Measurements from ENCODE around the gene ADAMTSL2.
"Not testable (repeated sequence)": the region's sequence is repeated elsewhere in the genome, so short reads cannot be mapped to it uniquely, and the experiment has no call there.

Gene ADAMTSL2

DNA sequence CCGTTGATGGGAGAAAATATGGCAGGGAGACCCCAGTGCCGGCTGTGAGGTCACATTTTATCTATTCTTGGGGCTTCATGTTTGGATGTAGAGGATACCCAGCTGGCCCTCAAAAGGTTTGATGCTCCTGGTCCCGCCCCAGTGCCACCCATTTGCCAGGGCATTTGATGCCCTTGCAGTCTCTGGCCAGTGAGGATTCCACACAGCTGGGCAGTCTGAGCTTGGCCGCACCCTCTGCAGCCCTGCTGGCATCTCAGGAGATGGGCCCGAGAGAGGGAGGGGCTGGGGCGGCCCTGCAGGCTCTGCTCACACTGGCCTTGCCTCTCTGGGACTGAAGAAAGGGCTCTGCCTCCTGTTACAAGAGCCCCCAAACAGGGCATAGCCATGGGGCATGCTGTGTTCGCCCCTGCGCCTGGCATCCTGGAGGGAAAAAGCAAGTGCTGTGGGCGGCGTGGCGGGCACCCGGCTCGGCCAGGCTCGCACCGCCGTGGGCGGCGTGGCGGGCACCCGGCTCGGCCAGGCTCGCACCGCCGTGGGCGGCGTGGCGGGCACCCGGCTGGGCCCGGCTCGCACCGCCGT is 27.6 kb downstream of the ADAMTSL2 start:
- TF ChIP-seq PPARA (CRISPR knock-in tag; IDR thresholded peaks at IDR 0.05; ENCODE audit: borderline replicate concordance) (no peak), TOX (CRISPR knock-in tag; IDR thresholded peaks at IDR 0.05; ENCODE audit: borderline replicate concordance) (no peak), RARB (CRISPR knock-in tag; IDR thresholded peaks at IDR 0.05) (no peak), ZNF565 (CRISPR knock-in tag; conservative IDR thresholded peaks at IDR 0.05; ENCODE audit: low read depth) (no peak), OSR1 (CRISPR knock-in tag; IDR thresholded peaks at IDR 0.05) (no peak), BACH2 (CRISPR knock-in tag; IDR thresholded peaks at IDR 0.05; ENCODE audit: borderline replicate concordance) (no peak)
- TF ChIP-seq, protein P1, sequence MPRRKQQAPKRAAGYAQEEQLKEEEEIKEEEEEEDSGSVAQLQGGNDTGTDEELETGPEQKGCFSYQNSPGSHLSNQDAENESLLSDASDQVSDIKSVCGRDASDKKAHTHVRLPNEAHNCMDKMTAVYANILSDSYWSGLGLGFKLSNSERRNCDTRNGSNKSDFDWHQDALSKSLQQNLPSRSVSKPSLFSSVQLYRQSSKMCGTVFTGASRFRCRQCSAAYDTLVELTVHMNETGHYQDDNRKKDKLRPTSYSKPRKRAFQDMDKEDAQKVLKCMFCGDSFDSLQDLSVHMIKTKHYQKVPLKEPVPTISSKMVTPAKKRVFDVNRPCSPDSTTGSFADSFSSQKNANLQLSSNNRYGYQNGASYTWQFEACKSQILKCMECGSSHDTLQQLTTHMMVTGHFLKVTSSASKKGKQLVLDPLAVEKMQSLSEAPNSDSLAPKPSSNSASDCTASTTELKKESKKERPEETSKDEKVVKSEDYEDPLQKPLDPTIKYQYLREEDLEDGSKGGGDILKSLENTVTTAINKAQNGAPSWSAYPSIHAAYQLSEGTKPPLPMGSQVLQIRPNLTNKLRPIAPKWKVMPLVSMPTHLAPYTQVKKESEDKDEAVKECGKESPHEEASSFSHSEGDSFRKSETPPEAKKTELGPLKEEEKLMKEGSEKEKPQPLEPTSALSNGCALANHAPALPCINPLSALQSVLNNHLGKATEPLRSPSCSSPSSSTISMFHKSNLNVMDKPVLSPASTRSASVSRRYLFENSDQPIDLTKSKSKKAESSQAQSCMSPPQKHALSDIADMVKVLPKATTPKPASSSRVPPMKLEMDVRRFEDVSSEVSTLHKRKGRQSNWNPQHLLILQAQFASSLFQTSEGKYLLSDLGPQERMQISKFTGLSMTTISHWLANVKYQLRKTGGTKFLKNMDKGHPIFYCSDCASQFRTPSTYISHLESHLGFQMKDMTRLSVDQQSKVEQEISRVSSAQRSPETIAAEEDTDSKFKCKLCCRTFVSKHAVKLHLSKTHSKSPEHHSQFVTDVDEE (CRISPR knock-in tag; IDR thresholded peaks at IDR 0.05): no peak
- TF ChIP-seq, protein P2, sequence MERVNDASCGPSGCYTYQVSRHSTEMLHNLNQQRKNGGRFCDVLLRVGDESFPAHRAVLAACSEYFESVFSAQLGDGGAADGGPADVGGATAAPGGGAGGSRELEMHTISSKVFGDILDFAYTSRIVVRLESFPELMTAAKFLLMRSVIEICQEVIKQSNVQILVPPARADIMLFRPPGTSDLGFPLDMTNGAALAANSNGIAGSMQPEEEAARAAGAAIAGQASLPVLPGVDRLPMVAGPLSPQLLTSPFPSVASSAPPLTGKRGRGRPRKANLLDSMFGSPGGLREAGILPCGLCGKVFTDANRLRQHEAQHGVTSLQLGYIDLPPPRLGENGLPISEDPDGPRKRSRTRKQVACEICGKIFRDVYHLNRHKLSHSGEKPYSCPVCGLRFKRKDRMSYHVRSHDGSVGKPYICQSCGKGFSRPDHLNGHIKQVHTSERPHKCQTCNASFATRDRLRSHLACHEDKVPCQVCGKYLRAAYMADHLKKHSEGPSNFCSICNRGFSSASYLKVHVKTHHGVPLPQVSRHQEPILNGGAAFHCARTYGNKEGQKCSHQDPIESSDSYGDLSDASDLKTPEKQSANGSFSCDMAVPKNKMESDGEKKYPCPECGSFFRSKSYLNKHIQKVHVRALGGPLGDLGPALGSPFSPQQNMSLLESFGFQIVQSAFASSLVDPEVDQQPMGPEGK (CRISPR knock-in tag; IDR thresholded peaks at IDR 0.05; ENCODE audit: borderline replicate concordance): no peak
- ATAC-seq: no peak

DNA sequence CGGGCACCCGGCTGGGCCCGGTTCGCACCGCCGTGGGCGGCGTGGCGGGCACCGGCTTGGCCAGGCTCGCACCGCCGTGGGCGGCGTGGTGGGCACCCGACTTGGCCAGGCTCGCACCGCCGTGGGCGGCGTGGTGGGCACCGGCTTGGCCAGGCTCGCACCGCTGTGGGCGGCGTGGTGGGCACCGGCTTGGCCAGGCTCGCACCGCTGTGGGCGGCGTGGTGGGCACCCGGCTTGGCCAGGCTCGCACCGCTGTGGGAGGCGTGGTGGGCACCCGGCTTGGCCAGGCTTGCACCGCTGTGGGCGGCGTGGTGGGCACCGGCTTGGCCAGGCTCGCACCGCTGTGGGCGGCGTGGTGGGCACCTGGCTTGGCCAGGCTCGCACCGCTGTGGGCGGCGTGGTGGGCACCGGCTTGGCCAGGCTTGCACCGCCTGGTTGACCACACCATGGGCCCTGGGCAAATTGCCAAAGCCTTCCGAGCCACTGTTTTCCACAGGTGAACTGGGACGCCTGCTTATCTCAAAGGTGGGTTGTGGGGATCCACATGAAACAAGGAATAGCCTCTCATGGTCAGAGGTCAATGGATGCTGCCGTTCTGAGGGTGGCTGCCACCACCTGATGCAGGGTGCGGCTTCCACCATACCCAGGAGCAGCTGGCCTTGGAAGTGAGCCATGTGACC is 28.2 kb downstream of the ADAMTSL2 start:
- ATAC-seq: no peak
- no peak for TF ChIP-seq TOX (CRISPR knock-in tag; IDR thresholded peaks at IDR 0.05; ENCODE audit: borderline replicate concordance)
- no peak for TF ChIP-seq ZNF70 (CRISPR knock-in tag; IDR thresholded peaks at IDR 0.05)
- TF ChIP-seq GLIS3 (CRISPR knock-in tag; IDR thresholded peaks at IDR 0.05): no peak
- no peak for TF ChIP-seq BACH2 (CRISPR knock-in tag; IDR thresholded peaks at IDR 0.05; ENCODE audit: borderline replicate concordance)
- no peak for TF ChIP-seq ZFP30 (CRISPR knock-in tag; IDR thresholded peaks at IDR 0.05)
- TF ChIP-seq CSDC2 (CRISPR knock-in tag; IDR thresholded peaks at IDR 0.05): no peak

DNA sequence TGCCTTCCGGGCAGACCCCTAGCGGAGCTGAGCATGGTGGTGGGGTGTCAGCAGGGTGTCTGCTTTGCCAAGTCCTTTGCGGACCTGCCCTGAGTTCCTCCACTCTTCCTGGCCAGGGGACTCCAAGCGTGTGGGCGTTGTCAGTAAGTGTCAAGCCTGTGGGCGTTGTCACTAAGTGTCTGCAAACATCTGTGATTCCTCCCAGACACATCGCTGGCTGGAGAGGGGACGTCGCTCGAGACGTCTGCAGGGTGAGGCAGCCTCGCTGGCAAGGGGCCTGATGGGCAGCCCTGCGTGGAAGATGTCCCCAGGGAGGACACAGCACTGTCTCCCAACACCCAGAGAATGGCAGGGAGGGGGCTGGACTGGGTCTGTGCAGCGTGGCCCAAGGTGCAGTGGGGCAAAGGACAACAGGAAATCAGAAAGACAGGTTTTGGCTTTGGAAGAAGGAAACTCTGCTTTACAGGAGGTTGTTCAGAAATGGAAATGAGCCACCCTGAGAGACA is 28.8 kb downstream of the ADAMTSL2 start:
- ATAC-seq: no peak
- TF ChIP-seq CSDC2 (CRISPR knock-in tag; IDR thresholded peaks at IDR 0.05) (no peak), ISL1 (CRISPR knock-in tag; IDR thresholded peaks at IDR 0.05) (no peak), TCF4 (CRISPR knock-in tag; IDR thresholded peaks at IDR 0.05; ENCODE audit: borderline replicate concordance) (no peak), ESRRG (CRISPR knock-in tag; IDR thresholded peaks at IDR 0.05) (no peak), SNAI2 (CRISPR knock-in tag; IDR thresholded peaks at IDR 0.05) (no peak), ZFP3 (CRISPR knock-in tag; IDR thresholded peaks at IDR 0.05) (no peak), ARNTL (CRISPR knock-in tag; IDR thresholded peaks at IDR 0.05; ENCODE audit: borderline replicate concordance, low read depth) (no peak)
- TF ChIP-seq, protein P2 (CRISPR knock-in tag; IDR thresholded peaks at IDR 0.05; ENCODE audit: borderline replicate concordance): no peak

DNA sequence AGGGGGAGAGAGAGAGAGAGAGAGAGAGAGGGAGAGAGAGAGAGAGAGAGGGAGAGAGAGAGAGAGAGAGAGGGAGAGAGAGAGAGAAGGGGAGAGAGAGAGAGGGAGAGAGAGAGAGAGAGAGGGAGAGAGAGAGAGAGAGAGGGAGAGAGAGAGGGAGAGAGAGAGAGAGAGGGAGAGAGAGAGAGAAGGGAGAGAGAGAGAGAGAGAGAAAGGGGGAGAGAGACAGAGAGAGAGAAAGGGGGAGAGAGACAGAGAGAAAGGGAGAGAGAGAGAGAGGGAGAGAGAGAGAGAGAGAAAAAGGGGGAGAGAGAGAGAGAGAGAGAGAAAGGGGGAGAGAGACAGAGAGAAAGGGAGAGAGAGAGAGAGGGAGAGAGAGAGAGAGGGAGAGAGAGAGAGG is 29.3 kb downstream of the ADAMTSL2 start:
- ATAC-seq: not testable (repeated sequence)

DNA sequence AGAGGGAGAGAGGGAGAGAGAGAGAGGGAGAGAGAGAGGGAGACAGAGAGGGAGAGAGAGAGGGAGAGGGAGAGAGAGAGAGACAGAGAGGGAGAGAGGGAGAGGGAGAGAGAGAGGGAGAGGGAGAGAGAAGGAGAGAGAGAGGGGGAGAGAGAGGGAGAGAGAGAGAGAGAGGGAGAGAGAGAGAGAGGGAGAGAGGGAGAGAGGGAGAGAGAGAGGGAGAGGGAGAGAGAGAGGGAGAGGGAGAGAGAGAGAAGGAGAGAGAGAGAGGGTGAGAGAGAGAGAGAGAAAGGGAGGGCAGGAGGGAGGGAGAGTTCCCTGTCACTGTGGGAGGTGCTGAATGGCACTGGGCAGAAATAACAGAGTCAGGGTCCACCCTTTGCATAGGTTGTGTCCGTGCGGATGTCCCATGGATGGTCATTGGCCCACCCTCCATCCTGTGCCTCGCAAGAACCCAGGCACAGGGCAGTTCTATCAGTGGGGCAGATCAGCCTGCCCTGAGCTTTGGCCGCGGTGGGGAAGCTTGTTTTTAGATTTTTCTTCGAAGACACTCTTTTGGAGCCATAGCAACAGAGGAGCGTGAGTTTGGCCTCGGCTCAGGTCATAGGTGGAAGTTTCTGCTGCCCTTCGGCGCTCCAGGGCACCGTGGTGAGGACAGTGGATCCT is 30.1 kb downstream of the ADAMTSL2 start:
- TF ChIP-seq OSR1 (CRISPR knock-in tag; IDR thresholded peaks at IDR 0.05) (no peak), GLIS3 (CRISPR knock-in tag; IDR thresholded peaks at IDR 0.05) (no peak), ZC3H10 (CRISPR knock-in tag; IDR thresholded peaks at IDR 0.05) (no peak), SNAI2 (CRISPR knock-in tag; IDR thresholded peaks at IDR 0.05) (no peak), RARB (CRISPR knock-in tag; IDR thresholded peaks at IDR 0.05) (no peak), TOX (CRISPR knock-in tag; IDR thresholded peaks at IDR 0.05; ENCODE audit: borderline replicate concordance) (no peak), ZNF565 (CRISPR knock-in tag; conservative IDR thresholded peaks at IDR 0.05; ENCODE audit: low read depth) (no peak), ZFP3 (CRISPR knock-in tag; IDR thresholded peaks at IDR 0.05) (no peak), ZFP30 (CRISPR knock-in tag; IDR thresholded peaks at IDR 0.05) (no peak)
- TF ChIP-seq, protein P3, sequence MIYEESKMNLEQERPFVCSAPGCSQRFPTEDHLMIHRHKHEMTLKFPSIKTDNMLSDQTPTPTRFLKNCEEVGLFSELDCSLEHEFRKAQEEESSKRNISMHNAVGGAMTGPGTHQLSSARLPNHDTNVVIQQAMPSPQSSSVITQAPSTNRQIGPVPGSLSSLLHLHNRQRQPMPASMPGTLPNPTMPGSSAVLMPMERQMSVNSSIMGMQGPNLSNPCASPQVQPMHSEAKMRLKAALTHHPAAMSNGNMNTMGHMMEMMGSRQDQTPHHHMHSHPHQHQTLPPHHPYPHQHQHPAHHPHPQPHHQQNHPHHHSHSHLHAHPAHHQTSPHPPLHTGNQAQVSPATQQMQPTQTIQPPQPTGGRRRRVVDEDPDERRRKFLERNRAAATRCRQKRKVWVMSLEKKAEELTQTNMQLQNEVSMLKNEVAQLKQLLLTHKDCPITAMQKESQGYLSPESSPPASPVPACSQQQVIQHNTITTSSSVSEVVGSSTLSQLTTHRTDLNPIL (CRISPR knock-in tag; IDR thresholded peaks at IDR 0.05; ENCODE audit: low read depth): no peak
- TF ChIP-seq, protein P1 (CRISPR knock-in tag; IDR thresholded peaks at IDR 0.05): no peak
- no peak for ATAC-seq
